GM12878 (cell line): Measurements from ENCODE around the gene PGAP6. TPM values are rescaled to one million over a fixed set of nuclear protein-coding genes. Genes with fewer than 3 reads are reported as not detected.
A peak's percentile ranks its signal among the peaks of the same experiment; 100 is the strongest.

ENCODE experiments used
- BACH1 ChIP-seq: fragments of 450-650 bp; IDR thresholded peaks from 2 replicates; pipeline ENCODE4 v1.6.1; 2017; ENCODE audit warnings: mild to moderate bottlenecking, borderline replicate concordance
- BMI1 ChIP-seq: fragments of 450-650 bp; IDR thresholded peaks from 2 replicates; pipeline ENCODE4 v1.6.1; 2016; ENCODE audit warnings: mild to moderate bottlenecking, moderate library complexity, borderline replicate concordance
- E2F4 ChIP-seq: IDR thresholded peaks from 2 replicates; pipeline ENCODE4 v1.6.1; 2012; ENCODE audit warnings: low read depth, low read length, improper control_type of control experiment
- FOXK2 ChIP-seq: fragments of 450-650 bp; IDR thresholded peaks from 2 replicates; pipeline ENCODE4 v1.6.1; 2017; ENCODE audit warnings: mild to moderate bottlenecking, moderate library complexity
- JUNB ChIP-seq: IDR thresholded peaks from 2 replicates; pipeline ENCODE4 v1.6.1; 2016; ENCODE audit warnings: antibody characterized with exemption, mild to moderate bottlenecking
- JUND ChIP-seq: IDR thresholded peaks from 2 replicates; pipeline ENCODE4 v1.6.1; 2012; ENCODE audit warnings: low read depth, mild to moderate bottlenecking, low read length, improper control_type of control experiment, moderate library complexity
- MYB ChIP-seq: fragments of 150-350 bp; IDR thresholded peaks from 2 replicates; pipeline ENCODE4 v1.6.1; 2014; ENCODE audit warnings: mild to moderate bottlenecking, low read depth, low read length, borderline replicate concordance
- NFYB ChIP-seq: IDR thresholded peaks from 2 replicates; pipeline ENCODE4 v1.6.1; 2011; ENCODE audit warnings: low read depth, mild to moderate bottlenecking, low read length, improper control_type of control experiment, moderate library complexity; ENCODE audit not compliant: insufficient read depth
- POLR2AphosphoS5 ChIP-seq: IDR thresholded peaks from 2 replicates; pipeline ENCODE4 v1.6.1; 2011; ENCODE audit warnings: mild to moderate bottlenecking, low read length, inconsistent platforms
- RFX5 ChIP-seq: IDR thresholded peaks from 2 replicates; pipeline ENCODE4 v1.6.1; 2011; ENCODE audit warnings: low read depth, low read length, improper control_type of control experiment
- WRNIP1 ChIP-seq: IDR thresholded peaks from 2 replicates; pipeline ENCODE4 v1.6.1; 2011; ENCODE audit warnings: low read depth, low read length, improper control_type of control experiment, borderline replicate concordance
- YBX1 ChIP-seq: fragments of 450-650 bp; IDR thresholded peaks from 2 replicates; pipeline ENCODE4 v1.6.1; 2016; ENCODE audit warnings: antibody characterized with exemption
- ZZZ3 ChIP-seq: IDR thresholded peaks from 2 replicates; pipeline ENCODE4 v1.6.1; 2011; ENCODE audit warnings: low read depth; ENCODE audit not compliant: control insufficient read depth, insufficient read length
- polyA plus RNA-seq, 11 experiments: library from polyadenylated mRNA; depleted of rRNA in 4 of 11; unstranded in 6 of 11; stranded (reverse) in 5 of 11; fragments of >200 nt; fragmentation: Nextera tagmentation in 4 of 11; fragmentation: Illumina TruSeq in 1 of 11; extraction: Ambion mirVana in 4 of 11; extraction: Trizol in 1 of 11; gene quantifications; 1 replicate in 1 of 11; 2 replicates in 10 of 11; pipeline versions ENCODE4 v1.2.1 to v1.2.3, GENCODE V29; 2011 to 2016; ENCODE audit warnings: inconsistent platforms in 2 of 11, missing spikeins in 2 of 11, low read depth in 1 of 11
- total RNA-seq, 4 experiments: library from RNA; depleted of rRNA in 3 of 4; stranded (reverse); fragments of >200 nt in 3 of 4; fragmentation: Illumina TruSeq in 1 of 4; extraction: Trizol in 1 of 4; gene quantifications; 2 replicates each; pipeline versions ENCODE4 v1.2.1 to v1.2.3, GENCODE V29; 2013 to 2021
- TF ChIP-seq, protein P1 (sequence below): fragments of 450-650 bp; IDR thresholded peaks from 2 replicates; pipeline ENCODE4 v1.6.1; 2017; ENCODE audit warnings: mild to moderate bottlenecking, moderate library complexity
- TF ChIP-seq, protein P2 (sequence below), 3 experiments: IDR thresholded peaks in 2 of 3; conservative IDR thresholded peaks in 1 of 3; 2 replicates each; pipeline ENCODE4 v1.5.1; 2011; ENCODE audit warnings: low read depth in 3 of 3, low read length in 3 of 3, mild to moderate bottlenecking in 3 of 3, control low read depth in 2 of 3, moderate library complexity in 2 of 3, inconsistent platforms in 1 of 3, mixed read lengths in 1 of 3; ENCODE audit not compliant: control insufficient read depth in 2 of 3, insufficient read depth in 1 of 3; ENCODE audit errors: extremely low read depth in 1 of 3
- TF ChIP-seq, protein P3 (sequence below): IDR thresholded peaks from 2 replicates; pipeline ENCODE4 v1.6.1; 2012; ENCODE audit warnings: improper control_type of control experiment, low read depth, low read length; ENCODE audit not compliant: insufficient replicate concordance

The PGAP6 gene
- total and polyA plus RNA-seq, 10 of the 15 experiments (the other 5 are each of a cell fraction or from before 2014, with no cell fraction given), result 0.76 to 48.8 (median 18.4) TPM

DNA sequence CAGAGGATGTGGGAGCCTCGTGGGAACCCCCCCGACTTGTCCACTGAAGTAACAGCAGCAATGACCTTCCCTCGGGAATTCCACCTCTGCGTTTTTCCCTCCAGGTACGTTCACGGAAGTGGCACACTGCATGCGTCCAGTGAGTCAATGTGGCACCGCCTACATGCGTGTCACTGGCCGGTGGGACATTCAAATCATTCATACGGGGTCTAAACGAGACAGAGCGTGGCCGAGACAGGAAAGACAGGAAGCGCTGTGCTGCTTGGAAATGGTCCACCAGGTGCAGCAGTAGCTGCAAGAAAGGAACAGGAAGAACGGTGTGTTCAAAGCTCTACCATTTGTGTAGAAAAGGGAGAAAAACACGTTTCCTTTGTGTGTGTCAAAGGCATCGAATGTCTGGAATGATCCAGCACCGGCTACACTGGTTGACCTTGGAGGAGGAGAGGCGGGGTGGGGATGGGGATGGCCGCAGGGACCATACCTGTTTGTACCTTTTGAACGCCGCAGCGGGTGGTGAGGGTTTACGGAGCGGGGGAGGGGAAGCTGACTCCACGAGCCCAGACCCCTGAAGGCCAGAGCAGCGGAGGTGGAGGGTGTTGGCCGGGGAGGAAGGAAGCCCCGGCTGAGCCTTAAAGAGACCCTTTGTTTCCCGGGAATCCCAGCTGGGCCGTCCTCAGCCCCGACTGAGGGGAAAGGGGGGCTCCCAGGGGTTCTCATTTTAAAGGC, 1.7 kb upstream of the PGAP6 start (continued):
- TF ChIP-seq E2F4 (peak; percentile 85), WRNIP1 (no peak), RFX5 (no peak), NFYB (no peak), JUND (no peak), POLR2AphosphoS5 (peak; percentile 64), YBX1 (no peak), ZZZ3 (no peak), JUNB (no peak; the same call in 1 of the 2 replicates), BACH1 (0 out of 2 replicates have a peak, but pooled peaks have one; percentile 19), FOXK2 (no peak), MYB (no peak), BMI1 (no peak)
- TF ChIP-seq, protein P1, sequence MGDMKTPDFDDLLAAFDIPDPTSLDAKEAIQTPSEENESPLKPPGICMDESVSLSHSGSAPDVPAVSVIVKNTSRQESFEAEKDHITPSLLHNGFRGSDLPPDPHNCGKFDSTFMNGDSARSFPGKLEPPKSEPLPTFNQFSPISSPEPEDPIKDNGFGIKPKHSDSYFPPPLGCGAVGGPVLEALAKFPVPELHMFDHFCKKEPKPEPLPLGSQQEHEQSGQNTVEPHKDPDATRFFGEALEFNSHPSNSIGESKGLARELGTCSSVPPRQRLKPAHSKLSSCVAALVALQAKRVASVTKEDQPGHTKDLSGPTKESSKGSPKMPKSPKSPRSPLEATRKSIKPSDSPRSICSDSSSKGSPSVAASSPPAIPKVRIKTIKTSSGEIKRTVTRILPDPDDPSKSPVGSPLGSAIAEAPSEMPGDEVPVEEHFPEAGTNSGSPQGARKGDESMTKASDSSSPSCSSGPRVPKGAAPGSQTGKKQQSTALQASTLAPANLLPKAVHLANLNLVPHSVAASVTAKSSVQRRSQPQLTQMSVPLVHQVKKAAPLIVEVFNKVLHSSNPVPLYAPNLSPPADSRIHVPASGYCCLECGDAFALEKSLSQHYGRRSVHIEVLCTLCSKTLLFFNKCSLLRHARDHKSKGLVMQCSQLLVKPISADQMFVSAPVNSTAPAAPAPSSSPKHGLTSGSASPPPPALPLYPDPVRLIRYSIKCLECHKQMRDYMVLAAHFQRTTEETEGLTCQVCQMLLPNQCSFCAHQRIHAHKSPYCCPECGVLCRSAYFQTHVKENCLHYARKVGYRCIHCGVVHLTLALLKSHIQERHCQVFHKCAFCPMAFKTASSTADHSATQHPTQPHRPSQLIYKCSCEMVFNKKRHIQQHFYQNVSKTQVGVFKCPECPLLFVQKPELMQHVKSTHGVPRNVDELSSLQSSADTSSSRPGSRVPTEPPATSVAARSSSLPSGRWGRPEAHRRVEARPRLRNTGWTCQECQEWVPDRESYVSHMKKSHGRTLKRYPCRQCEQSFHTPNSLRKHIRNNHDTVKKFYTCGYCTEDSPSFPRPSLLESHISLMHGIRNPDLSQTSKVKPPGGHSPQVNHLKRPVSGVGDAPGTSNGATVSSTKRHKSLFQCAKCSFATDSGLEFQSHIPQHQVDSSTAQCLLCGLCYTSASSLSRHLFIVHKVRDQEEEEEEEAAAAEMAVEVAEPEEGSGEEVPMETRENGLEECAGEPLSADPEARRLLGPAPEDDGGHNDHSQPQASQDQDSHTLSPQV, result no peak
- TF ChIP-seq, protein P2, sequence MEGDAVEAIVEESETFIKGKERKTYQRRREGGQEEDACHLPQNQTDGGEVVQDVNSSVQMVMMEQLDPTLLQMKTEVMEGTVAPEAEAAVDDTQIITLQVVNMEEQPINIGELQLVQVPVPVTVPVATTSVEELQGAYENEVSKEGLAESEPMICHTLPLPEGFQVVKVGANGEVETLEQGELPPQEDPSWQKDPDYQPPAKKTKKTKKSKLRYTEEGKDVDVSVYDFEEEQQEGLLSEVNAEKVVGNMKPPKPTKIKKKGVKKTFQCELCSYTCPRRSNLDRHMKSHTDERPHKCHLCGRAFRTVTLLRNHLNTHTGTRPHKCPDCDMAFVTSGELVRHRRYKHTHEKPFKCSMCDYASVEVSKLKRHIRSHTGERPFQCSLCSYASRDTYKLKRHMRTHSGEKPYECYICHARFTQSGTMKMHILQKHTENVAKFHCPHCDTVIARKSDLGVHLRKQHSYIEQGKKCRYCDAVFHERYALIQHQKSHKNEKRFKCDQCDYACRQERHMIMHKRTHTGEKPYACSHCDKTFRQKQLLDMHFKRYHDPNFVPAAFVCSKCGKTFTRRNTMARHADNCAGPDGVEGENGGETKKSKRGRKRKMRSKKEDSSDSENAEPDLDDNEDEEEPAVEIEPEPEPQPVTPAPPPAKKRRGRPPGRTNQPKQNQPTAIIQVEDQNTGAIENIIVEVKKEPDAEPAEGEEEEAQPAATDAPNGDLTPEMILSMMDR (IDR thresholded peaks at IDR 0.05 in 2 of 3, conservative IDR thresholded peaks at IDR 0.05 in 1 of 3; ENCODE audit: control insufficient read depth in 2 of 3, extremely low read depth in 1 of 3, insufficient read depth in 1 of 3, low read depth in 3 of 3, low read length in 3 of 3), result no peak
- TF ChIP-seq, protein P3, sequence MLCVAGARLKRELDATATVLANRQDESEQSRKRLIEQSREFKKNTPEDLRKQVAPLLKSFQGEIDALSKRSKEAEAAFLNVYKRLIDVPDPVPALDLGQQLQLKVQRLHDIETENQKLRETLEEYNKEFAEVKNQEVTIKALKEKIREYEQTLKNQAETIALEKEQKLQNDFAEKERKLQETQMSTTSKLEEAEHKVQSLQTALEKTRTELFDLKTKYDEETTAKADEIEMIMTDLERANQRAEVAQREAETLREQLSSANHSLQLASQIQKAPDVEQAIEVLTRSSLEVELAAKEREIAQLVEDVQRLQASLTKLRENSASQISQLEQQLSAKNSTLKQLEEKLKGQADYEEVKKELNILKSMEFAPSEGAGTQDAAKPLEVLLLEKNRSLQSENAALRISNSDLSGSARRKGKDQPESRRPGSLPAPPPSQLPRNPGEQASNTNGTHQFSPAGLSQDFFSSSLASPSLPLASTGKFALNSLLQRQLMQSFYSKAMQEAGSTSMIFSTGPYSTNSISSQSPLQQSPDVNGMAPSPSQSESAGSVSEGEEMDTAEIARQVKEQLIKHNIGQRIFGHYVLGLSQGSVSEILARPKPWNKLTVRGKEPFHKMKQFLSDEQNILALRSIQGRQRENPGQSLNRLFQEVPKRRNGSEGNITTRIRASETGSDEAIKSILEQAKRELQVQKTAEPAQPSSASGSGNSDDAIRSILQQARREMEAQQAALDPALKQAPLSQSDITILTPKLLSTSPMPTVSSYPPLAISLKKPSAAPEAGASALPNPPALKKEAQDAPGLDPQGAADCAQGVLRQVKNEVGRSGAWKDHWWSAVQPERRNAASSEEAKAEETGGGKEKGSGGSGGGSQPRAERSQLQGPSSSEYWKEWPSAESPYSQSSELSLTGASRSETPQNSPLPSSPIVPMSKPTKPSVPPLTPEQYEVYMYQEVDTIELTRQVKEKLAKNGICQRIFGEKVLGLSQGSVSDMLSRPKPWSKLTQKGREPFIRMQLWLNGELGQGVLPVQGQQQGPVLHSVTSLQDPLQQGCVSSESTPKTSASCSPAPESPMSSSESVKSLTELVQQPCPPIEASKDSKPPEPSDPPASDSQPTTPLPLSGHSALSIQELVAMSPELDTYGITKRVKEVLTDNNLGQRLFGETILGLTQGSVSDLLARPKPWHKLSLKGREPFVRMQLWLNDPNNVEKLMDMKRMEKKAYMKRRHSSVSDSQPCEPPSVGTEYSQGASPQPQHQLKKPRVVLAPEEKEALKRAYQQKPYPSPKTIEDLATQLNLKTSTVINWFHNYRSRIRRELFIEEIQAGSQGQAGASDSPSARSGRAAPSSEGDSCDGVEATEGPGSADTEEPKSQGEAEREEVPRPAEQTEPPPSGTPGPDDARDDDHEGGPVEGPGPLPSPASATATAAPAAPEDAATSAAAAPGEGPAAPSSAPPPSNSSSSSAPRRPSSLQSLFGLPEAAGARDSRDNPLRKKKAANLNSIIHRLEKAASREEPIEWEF, result no peak
